ENCODE measurements around the gene DNASE1L1.
A peak's percentile ranks its signal among the peaks of the same experiment; 100 is the strongest.

DNASE1L1 gene

GRCh38 chrX:154370300-154371016 is 38.6 kb downstream of the DNASE1L1 start:
- Histone ChIP-seq H3K9me3 (ENCODE audit: control insufficient read depth in 1 of 2, low read length in 2 of 2) (no peaks in the 10 kb centered on the region), H3K27me3 (ENCODE audit: low read depth, low read length) (no peaks in the 10 kb centered on the region), H3K4me1 (ENCODE audit: control insufficient read depth in 1 of 2, insufficient read depth in 2 of 2, low read length in 2 of 2) (peaks cover 0 to 35% of the 10 kb centered on the region in 2 donors), H3K4me3 (ENCODE audit: low read depth in 1 of 2, low read length in 2 of 2) (peak overlapping the region; percentile 84 to 86), H3K36me3 (ENCODE audit: control insufficient read depth in 1 of 2, insufficient read depth in 2 of 2, low read length in 2 of 2) (peaks cover 6 to 25% of the 10 kb centered on the region in 2 donors), H3K27ac (ENCODE audit: low read length) (peak overlapping the region; percentile 92)

- Histone ChIP-seq H3K36me3 (ENCODE audit: control insufficient read depth in 1 of 2, insufficient read depth in 2 of 2, low read length in 2 of 2) (peaks cover 8 to 33% of the 10 kb centered on the region in 2 donors), H3K9me3 (ENCODE audit: control insufficient read depth in 1 of 2, low read length in 2 of 2) (no peaks in the 10 kb centered on the region), H3K4me3 (ENCODE audit: low read depth in 1 of 2, low read length in 2 of 2) (peak overlapping the region; percentile 84 to 86), H3K27me3 (ENCODE audit: low read depth, low read length) (no peaks in the 10 kb centered on the region), H3K4me1 (ENCODE audit: control insufficient read depth in 1 of 2, insufficient read depth in 2 of 2, low read length in 2 of 2) (peaks cover 0 to 38% of the 10 kb centered on the region in 2 donors), H3K27ac (ENCODE audit: low read length) (peak overlapping the region; percentile 92)
Measured at GRCh38 chrX:154369449-154370299, 39.4 kb downstream of the DNASE1L1 start.

GRCh38 chrX:154368630-154369448 is 40.2 kb downstream of the DNASE1L1 start:
- Histone ChIP-seq H3K4me1 (ENCODE audit: control insufficient read depth in 1 of 2, insufficient read depth in 2 of 2, low read length in 2 of 2) (peaks cover 0 to 40% of the 10 kb centered on the region in 2 donors), H3K36me3 (ENCODE audit: control insufficient read depth in 1 of 2, insufficient read depth in 2 of 2, low read length in 2 of 2) (peaks cover 10 to 41% of the 10 kb centered on the region in 2 donors), H3K27me3 (ENCODE audit: low read depth, low read length) (no peaks in the 10 kb centered on the region), H3K27ac (ENCODE audit: low read length) (peak overlapping the region; percentile 67), H3K4me3 (ENCODE audit: low read depth in 1 of 2, low read length in 2 of 2) (peak overlapping the region in 1 of 2 donors; percentile 84), H3K9me3 (ENCODE audit: control insufficient read depth in 1 of 2, low read length in 2 of 2) (no peaks in the 10 kb centered on the region)

- Histone ChIP-seq H3K9me3 (ENCODE audit: control insufficient read depth in 1 of 2, low read length in 2 of 2) (no peaks in the 10 kb centered on the region), H3K27me3 (ENCODE audit: low read depth, low read length) (no peaks in the 10 kb centered on the region), H3K27ac (ENCODE audit: low read length) (peak overlapping the region; percentile 67), H3K36me3 (ENCODE audit: control insufficient read depth in 1 of 2, insufficient read depth in 2 of 2, low read length in 2 of 2) (peaks cover 13 to 45% of the 10 kb centered on the region in 2 donors), H3K4me1 (ENCODE audit: control insufficient read depth in 1 of 2, insufficient read depth in 2 of 2, low read length in 2 of 2) (peaks cover 0 to 36% of the 10 kb centered on the region in 2 donors), H3K4me3 (ENCODE audit: low read depth in 1 of 2, low read length in 2 of 2) (peak overlapping the region in 1 of 2 donors; percentile 84)
Measured at GRCh38 chrX:154367474-154368308, 41.4 kb downstream of the DNASE1L1 start.

GRCh38 chrX:154366666-154367055 is 42.4 kb downstream of the DNASE1L1 start:
- Histone ChIP-seq H3K27me3 (ENCODE audit: low read depth, low read length) (no peaks in the 10 kb centered on the region), H3K27ac (ENCODE audit: low read length) (peak overlapping the region; percentile 63), H3K4me3 (ENCODE audit: low read depth in 1 of 2, low read length in 2 of 2) (peak overlapping the region in 1 of 2 donors; percentile 84), H3K9me3 (ENCODE audit: control insufficient read depth in 1 of 2, low read length in 2 of 2) (no peaks in the 10 kb centered on the region), H3K4me1 (ENCODE audit: control insufficient read depth in 1 of 2, insufficient read depth in 2 of 2, low read length in 2 of 2) (peaks cover 0 to 36% of the 10 kb centered on the region in 2 donors), H3K36me3 (ENCODE audit: control insufficient read depth in 1 of 2, insufficient read depth in 2 of 2, low read length in 2 of 2) (peaks cover 21 to 56% of the 10 kb centered on the region in 2 donors)

GRCh38 chrX:154365997-154366665 is 42.9 kb downstream of the DNASE1L1 start:
- H3K27ac ChIP-seq (ENCODE audit: low read length) = no peak overlapping the region
- no peaks in the 10 kb centered on the region for H3K27me3 ChIP-seq (ENCODE audit: low read depth, low read length)
- H3K9me3 ChIP-seq (ENCODE audit: control insufficient read depth in 1 of 2, low read length in 2 of 2) = no peaks in the 10 kb centered on the region
- peak overlapping the region in 1 of 2 donors; percentile 84 for H3K4me3 ChIP-seq (ENCODE audit: low read depth in 1 of 2, low read length in 2 of 2)
- peaks cover 0 to 36% of the 10 kb centered on the region in 2 donors for H3K4me1 ChIP-seq (ENCODE audit: control insufficient read depth in 1 of 2, insufficient read depth in 2 of 2, low read length in 2 of 2)
- peaks cover 26 to 61% of the 10 kb centered on the region in 2 donors for H3K36me3 ChIP-seq (ENCODE audit: control insufficient read depth in 1 of 2, insufficient read depth in 2 of 2, low read length in 2 of 2)

- no peak overlapping the region for H3K4me3 ChIP-seq (ENCODE audit: low read depth in 1 of 2, low read length in 2 of 2)
- no peaks in the 10 kb centered on the region for H3K27me3 ChIP-seq (ENCODE audit: low read depth, low read length)
- H3K9me3 ChIP-seq (ENCODE audit: control insufficient read depth in 1 of 2, low read length in 2 of 2) = no peaks in the 10 kb centered on the region
- peaks cover 0 to 36% of the 10 kb centered on the region in 2 donors for H3K4me1 ChIP-seq (ENCODE audit: control insufficient read depth in 1 of 2, insufficient read depth in 2 of 2, low read length in 2 of 2)
- H3K27ac ChIP-seq (ENCODE audit: low read length) = no peak overlapping the region
- peaks cover 26 to 64% of the 10 kb centered on the region in 2 donors for H3K36me3 ChIP-seq (ENCODE audit: control insufficient read depth in 1 of 2, insufficient read depth in 2 of 2, low read length in 2 of 2)
Measured at GRCh38 chrX:154365052-154365600, 43.9 kb downstream of the DNASE1L1 start.

GRCh38 chrX:154363706-154364439 is 45.2 kb downstream of the DNASE1L1 start:
- Histone ChIP-seq H3K9me3 (ENCODE audit: control insufficient read depth in 1 of 2, low read length in 2 of 2) (no peaks in the 10 kb centered on the region), H3K4me1 (ENCODE audit: control insufficient read depth in 1 of 2, insufficient read depth in 2 of 2, low read length in 2 of 2) (peaks cover 0 to 43% of the 10 kb centered on the region in 2 donors), H3K36me3 (ENCODE audit: control insufficient read depth in 1 of 2, insufficient read depth in 2 of 2, low read length in 2 of 2) (peaks cover 26 to 76% of the 10 kb centered on the region in 2 donors), H3K4me3 (ENCODE audit: low read depth in 1 of 2, low read length in 2 of 2) (no peak overlapping the region), H3K27ac (ENCODE audit: low read length) (no peak overlapping the region), H3K27me3 (ENCODE audit: low read depth, low read length) (no peaks in the 10 kb centered on the region)

- peaks cover 23 to 87% of the 10 kb centered on the region in 2 donors for H3K36me3 ChIP-seq (ENCODE audit: control insufficient read depth in 1 of 2, insufficient read depth in 2 of 2, low read length in 2 of 2)
- H3K27ac ChIP-seq (ENCODE audit: low read length) = no peak overlapping the region
- no peak overlapping the region for H3K4me3 ChIP-seq (ENCODE audit: low read depth in 1 of 2, low read length in 2 of 2)
Measured at GRCh38 chrX:154362085-154362742, 46.8 kb downstream of the DNASE1L1 start.

More at GRCh38 chrX:154362085-154362742, 46.8 kb downstream of the DNASE1L1 start:
- H3K4me1 ChIP-seq (ENCODE audit: control insufficient read depth in 1 of 2, insufficient read depth in 2 of 2, low read length in 2 of 2) = peaks cover 0 to 36% of the 10 kb centered on the region in 2 donors
- H3K9me3 ChIP-seq (ENCODE audit: control insufficient read depth in 1 of 2, low read length in 2 of 2) = no peaks in the 10 kb centered on the region
- H3K27me3 ChIP-seq (ENCODE audit: low read depth, low read length) = no peaks in the 10 kb centered on the region
